ENCODE results near the gene PUS10. TPM values are rescaled to one million over a fixed set of nuclear protein-coding genes. Genes with fewer than 3 reads are reported as not detected.

The PUS10 gene
- total RNA-seq, 1 experiment from 2014 or later, result 5.2 TPM

Other genes starting within 250 kb of the PUS10 start
- gene REL, start 136.7 kb downstream of the PUS10 start, total RNA-seq (2021; ENCODE audit: unreplicated experiment), result 10.0 TPM
- gene PEX13, start 535 bp downstream of the PUS10 start, total RNA-seq (2021; ENCODE audit: unreplicated experiment), result 24.7 TPM
- 18.8 TPM for gene SANBR, start 47.6 kb upstream of the PUS10 start, total RNA-seq (2021; ENCODE audit: unreplicated experiment)
- 7.7 TPM for gene C2orf74, start 143.9 kb upstream of the PUS10 start, total RNA-seq (2021; ENCODE audit: unreplicated experiment)